Measurements from ENCODE around the gene GPANK1. TPM values are rescaled to one million over a fixed set of nuclear protein-coding genes. Genes with fewer than 3 reads are reported as not detected.

The GPANK1 gene
- total RNA-seq, 3 donors from 2014 or later = 16.2 to 22.2 (median 20.0) TPM

DNA sequence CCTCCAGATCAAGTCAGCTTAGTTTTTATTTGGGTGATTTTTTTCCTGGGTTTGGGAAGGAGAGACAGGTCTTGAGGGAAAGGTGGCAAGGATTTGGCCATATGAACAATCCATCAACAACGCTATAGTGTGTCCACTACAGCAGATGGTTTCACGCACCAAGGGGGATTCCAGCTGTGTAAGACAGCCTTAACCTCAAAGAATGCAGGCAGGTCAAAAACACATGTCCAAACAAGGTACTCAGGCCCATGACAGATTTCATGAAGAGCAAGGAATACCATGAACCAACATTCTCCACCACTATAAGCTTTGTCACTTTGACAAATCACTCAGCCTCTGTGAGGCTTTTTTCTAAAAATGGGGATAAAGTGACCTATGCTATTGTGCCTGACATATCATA, 47.8 kb downstream of the GPANK1 start:
- H3K36me3 ChIP-seq = no peaks in the 10 kb centered on the region
- peaks cover 3 to 5% of the 10 kb centered on the region in 2 donors for H3K4me1 ChIP-seq
- intact Hi-C loops (cut with DNase I; ENCODE audit: low total_unique reads) = no loop called here
- H3K9me3 ChIP-seq = no peaks in the 10 kb centered on the region
- DNase-seq (ENCODE audit: low spot score in 2 of 2) = no peak
- H3K4me3 ChIP-seq = no peak overlapping the region
- TF ChIP-seq POLR2A (IDR thresholded peaks at IDR 0.05) (no peak), POLR2AphosphoS5 (IDR thresholded peaks at IDR 0.05) (no peak)
- TF ChIP-seq, protein P1, sequence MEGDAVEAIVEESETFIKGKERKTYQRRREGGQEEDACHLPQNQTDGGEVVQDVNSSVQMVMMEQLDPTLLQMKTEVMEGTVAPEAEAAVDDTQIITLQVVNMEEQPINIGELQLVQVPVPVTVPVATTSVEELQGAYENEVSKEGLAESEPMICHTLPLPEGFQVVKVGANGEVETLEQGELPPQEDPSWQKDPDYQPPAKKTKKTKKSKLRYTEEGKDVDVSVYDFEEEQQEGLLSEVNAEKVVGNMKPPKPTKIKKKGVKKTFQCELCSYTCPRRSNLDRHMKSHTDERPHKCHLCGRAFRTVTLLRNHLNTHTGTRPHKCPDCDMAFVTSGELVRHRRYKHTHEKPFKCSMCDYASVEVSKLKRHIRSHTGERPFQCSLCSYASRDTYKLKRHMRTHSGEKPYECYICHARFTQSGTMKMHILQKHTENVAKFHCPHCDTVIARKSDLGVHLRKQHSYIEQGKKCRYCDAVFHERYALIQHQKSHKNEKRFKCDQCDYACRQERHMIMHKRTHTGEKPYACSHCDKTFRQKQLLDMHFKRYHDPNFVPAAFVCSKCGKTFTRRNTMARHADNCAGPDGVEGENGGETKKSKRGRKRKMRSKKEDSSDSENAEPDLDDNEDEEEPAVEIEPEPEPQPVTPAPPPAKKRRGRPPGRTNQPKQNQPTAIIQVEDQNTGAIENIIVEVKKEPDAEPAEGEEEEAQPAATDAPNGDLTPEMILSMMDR (IDR thresholded peaks at IDR 0.05) = no peak
- no peak overlapping the region for H3K27ac ChIP-seq
- no peaks in the 10 kb centered on the region for H3K27me3 ChIP-seq

DNA sequence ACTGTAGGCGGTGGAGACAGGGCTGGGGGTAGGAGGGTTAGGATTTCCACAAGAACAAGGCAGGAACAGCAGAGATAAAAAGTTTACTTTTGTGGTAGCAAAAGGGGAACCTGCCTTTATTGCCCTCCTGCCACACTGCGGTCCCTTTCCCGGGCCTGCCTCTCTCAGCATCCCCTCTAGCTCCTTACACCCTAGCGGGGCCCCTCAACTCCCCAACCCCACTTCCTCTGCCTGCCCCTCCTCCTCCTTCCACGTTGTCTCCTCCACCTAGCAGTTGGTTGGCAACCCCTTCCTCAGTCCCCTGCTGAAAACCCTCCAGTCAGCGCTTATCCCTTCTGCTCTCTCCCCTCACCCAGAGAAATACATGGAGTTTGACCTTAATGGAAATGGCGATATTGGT, 49.0 kb downstream of the GPANK1 start:
- H3K27me3 ChIP-seq = no peaks in the 10 kb centered on the region
- TF ChIP-seq, protein P1 (IDR thresholded peaks at IDR 0.05) = no peak
- TF ChIP-seq POLR2A (IDR thresholded peaks at IDR 0.05) (no peak), POLR2AphosphoS5 (IDR thresholded peaks at IDR 0.05) (no peak)
- DNase-seq (ENCODE audit: low spot score in 2 of 2) = no peak
- H3K27ac ChIP-seq = no peak overlapping the region
- peak overlapping the region in 2 of 3 donors; percentile 5 to 27 for H3K4me3 ChIP-seq
- no peaks in the 10 kb centered on the region for H3K4me1 ChIP-seq
- no peaks in the 10 kb centered on the region for H3K9me3 ChIP-seq
- intact Hi-C loops (cut with DNase I; ENCODE audit: low total_unique reads) = no loop called here
- no peaks in the 10 kb centered on the region for H3K36me3 ChIP-seq

DNA sequence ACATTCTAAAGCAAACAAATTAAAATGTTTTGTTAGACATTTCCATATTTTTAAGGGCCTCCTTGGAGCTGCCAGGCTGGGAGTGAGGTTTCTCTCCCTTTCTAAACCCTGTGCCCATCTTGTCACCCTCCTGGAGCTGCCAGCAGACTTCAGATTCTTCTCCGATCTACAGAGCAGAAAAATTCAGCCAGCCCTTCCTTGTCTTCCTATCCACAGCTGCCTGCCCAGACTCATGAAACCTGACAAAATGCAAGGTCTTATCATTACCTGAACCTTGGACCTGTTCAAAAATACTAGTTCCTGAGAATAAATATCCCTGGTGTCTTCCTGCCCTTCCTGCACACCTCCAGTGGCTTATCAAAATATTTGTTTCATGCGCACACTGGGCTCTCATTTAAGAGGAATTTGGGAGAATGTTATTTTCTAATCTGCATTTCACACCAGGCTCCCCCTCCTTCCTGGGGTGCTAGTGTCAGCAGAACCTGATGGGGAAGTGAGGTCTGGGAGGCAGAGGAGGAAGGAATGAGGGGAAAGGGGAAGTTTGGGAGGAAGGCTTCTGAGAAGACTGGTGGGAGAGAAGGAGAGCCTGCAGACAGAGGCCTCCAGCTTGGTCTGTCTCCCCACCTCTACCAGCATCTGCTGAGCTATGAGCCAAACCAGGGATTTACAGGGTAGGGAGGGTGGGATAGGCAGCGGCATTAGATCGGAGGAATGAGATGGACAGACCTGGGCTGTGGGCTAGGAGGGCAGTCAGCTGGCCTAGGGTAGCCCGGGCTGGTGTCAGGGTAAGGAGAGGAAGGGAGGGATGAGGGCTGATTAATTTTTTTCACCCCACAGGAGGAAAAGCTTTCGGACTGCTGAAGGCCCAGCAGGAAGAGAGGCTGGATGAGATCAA, 49.9 kb downstream of the GPANK1 start, which contains the start of gene AIF1:
TSS of gene AIF1 (plus strand) at position 551 of the 895 bp plus-strand sequence. CDS start at position 647, 96 bp downstream.
- no peak within 1 kb of the TSS for H3K27ac ChIP-seq
- no peaks in the 10 kb centered on the region for H3K36me3 ChIP-seq
- no peaks in the 10 kb centered on the region for H3K4me1 ChIP-seq
- peak within 1 kb of the TSS in 2 of 3 donors; percentile 5 to 27 for H3K4me3 ChIP-seq
- H3K27me3 ChIP-seq = no peaks in the 10 kb centered on the region
- intact Hi-C loops (cut with DNase I; ENCODE audit: low total_unique reads) = no loop called here
- no peaks in the 10 kb centered on the region for H3K9me3 ChIP-seq
- TF ChIP-seq POLR2AphosphoS5 (IDR thresholded peaks at IDR 0.05) = no peak
- TF ChIP-seq, protein P1 (IDR thresholded peaks at IDR 0.05) = no peak
- no peak for TF ChIP-seq POLR2A (IDR thresholded peaks at IDR 0.05)
- no peak for DNase-seq (ENCODE audit: low spot score in 2 of 2)

DNA sequence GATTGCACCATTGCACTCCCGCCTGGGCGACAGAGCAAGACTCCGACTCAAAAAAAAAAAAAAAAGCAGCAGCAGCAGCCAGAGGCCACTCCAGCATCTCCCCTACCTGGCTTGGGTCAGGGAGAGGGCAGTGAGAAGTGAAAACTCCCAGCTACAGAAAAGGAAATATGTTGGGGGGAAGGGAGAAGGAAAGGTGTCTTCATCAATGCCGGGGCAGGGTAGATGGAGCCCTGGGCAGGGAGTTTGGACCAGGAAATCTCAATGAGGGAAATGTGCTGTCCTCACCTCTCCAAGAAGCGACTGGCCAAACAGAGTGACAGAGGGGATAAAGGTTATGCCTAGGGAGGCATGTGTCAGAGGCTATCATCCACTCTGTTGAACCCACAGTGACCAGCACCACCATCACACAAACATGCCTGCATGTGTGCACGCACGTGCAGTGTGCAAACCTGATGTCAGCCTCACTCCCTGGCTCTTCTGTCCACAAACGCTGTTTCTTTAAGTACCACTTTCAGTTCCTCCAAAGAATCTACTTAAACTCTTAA, 50.6 kb downstream of the GPANK1 start:
- intact Hi-C loops (cut with DNase I; ENCODE audit: low total_unique reads) = no loop called here
- Histone ChIP-seq H3K36me3 (no peaks in the 10 kb centered on the region), H3K4me3 (no peak overlapping the region), H3K4me1 (no peaks in the 10 kb centered on the region), H3K27me3 (no peaks in the 10 kb centered on the region), H3K27ac (no peak overlapping the region), H3K9me3 (no peaks in the 10 kb centered on the region)
- TF ChIP-seq, protein P1 (IDR thresholded peaks at IDR 0.05) = no peak
- no peak for TF ChIP-seq POLR2A (IDR thresholded peaks at IDR 0.05)
- TF ChIP-seq POLR2AphosphoS5 (IDR thresholded peaks at IDR 0.05) = no peak
- no peak for DNase-seq (ENCODE audit: low spot score in 2 of 2)

Other genes starting within 250 kb of the GPANK1 start
- 1 to 10 TPM; 2.9 to 4.6 (median 4.0) TPM for gene MICB, start 166.9 kb downstream of the GPANK1 start, total RNA-seq
- gene MCCD1, start 136.0 kb downstream of the GPANK1 start, total RNA-seq = not detected
- 100 to 1,000 TPM; 315 to 336 (median 334) TPM for gene DDX39B, start 123.0 kb downstream of the GPANK1 start, total RNA-seq
- 1 to 10 TPM in 2 of 3 donors, under 1 TPM in 1; 0.44 to 1.8 (median 1.6) TPM for gene ATP6V1G2, start 118.4 kb downstream of the GPANK1 start, total RNA-seq
- gene NFKBIL1, start 117.4 kb downstream of the GPANK1 start, total RNA-seq = 10 to 100 TPM; 22.3 to 34.7 (median 26.5) TPM
- gene LTA, start 92.7 kb downstream of the GPANK1 start, total RNA-seq = under 1 TPM in 1 of 3 donors, not detected in 2; 0.29 TPM
- under 1 TPM in 2 of 3 donors, not detected in 1; 0.33 to 0.73 TPM for gene TNF, start 89.4 kb downstream of the GPANK1 start, total RNA-seq
- 1 to 10 TPM in 1 of 3 donors, under 1 TPM in 1, not detected in 1; 0.96 to 1.0 TPM for gene LTB, start 82.6 kb downstream of the GPANK1 start, total RNA-seq
- gene LST1, start 78.7 kb downstream of the GPANK1 start, total RNA-seq = 10 to 100 TPM in 1 of 3 donors, 1 to 10 TPM in 2; 8.8 to 10.7 (median 9.8) TPM
- gene NCR3, start 72.0 kb downstream of the GPANK1 start, total RNA-seq = not detected
- 10 to 100 TPM; 26.9 to 54.1 (median 28.2) TPM for gene AIF1, start 49.8 kb downstream of the GPANK1 start, total RNA-seq
- gene PRRC2A, start 44.3 kb downstream of the GPANK1 start, total RNA-seq = 10 to 100 TPM; 42.7 to 57.2 (median 57.0) TPM
- 100 to 1,000 TPM; 154 to 170 (median 157) TPM for gene BAG6, start 12.3 kb downstream of the GPANK1 start, total RNA-seq
- 1 to 10 TPM; 1.3 to 4.8 (median 4.6) TPM for gene APOM, start 9.1 kb downstream of the GPANK1 start, total RNA-seq
- gene C6orf47, start 4.2 kb downstream of the GPANK1 start, total RNA-seq = 10 to 100 TPM; 20.3 to 27.4 (median 24.8) TPM
- 100 to 1,000 TPM; 135 to 180 (median 178) TPM for gene CSNK2B, start 1.1 kb upstream of the GPANK1 start, total RNA-seq
- 10 to 100 TPM in 1 of 3 donors, 1 to 10 TPM in 2; 6.2 to 12.7 (median 8.5) TPM for gene LY6G5B, start 5.0 kb upstream of the GPANK1 start, total RNA-seq
- 1 to 10 TPM in 1 of 3 donors, under 1 TPM in 2; 0.33 to 1.9 (median 0.64) TPM for gene LY6G5C, start 16.1 kb upstream of the GPANK1 start, total RNA-seq
- 10 to 100 TPM; 42.6 to 62.6 (median 50.5) TPM for gene ABHD16A, start 38.3 kb upstream of the GPANK1 start, total RNA-seq
- not detected for gene LY6G6F, start 41.9 kb upstream of the GPANK1 start, total RNA-seq
- gene LY6G6D, start 50.4 kb upstream of the GPANK1 start, total RNA-seq = not detected
- not detected for gene LY6G6C, start 56.7 kb upstream of the GPANK1 start, total RNA-seq
- under 1 TPM in 1 of 3 donors, not detected in 2; 0.16 TPM for gene MPIG6B, start 58.4 kb upstream of the GPANK1 start, total RNA-seq
- gene DDAH2, start 64.3 kb upstream of the GPANK1 start, total RNA-seq = 100 to 1,000 TPM in 2 of 3 donors, 10 to 100 TPM in 1; 100.0 to 212 (median 115) TPM
- gene CLIC1, start 71.5 kb upstream of the GPANK1 start, total RNA-seq = 100 to 1,000 TPM; 266 to 325 (median 318) TPM
- 10 to 100 TPM in 1 of 3 donors, 1 to 10 TPM in 2; 7.9 to 13.4 (median 8.0) TPM for gene MSH5, start 75.0 kb upstream of the GPANK1 start, total RNA-seq
- gene SAPCD1, start 97.7 kb upstream of the GPANK1 start, total RNA-seq = 1 to 10 TPM in 2 of 3 donors, not detected in 1; 1.6 to 2.0 TPM
- 1 to 10 TPM in 1 of 3 donors, under 1 TPM in 1, not detected in 1; under 0.01 to 1.6 TPM for gene VWA7, start 112.3 kb upstream of the GPANK1 start, total RNA-seq
- gene VARS1, start 130.8 kb upstream of the GPANK1 start, total RNA-seq = 10 to 100 TPM; 19.2 to 35.4 (median 26.2) TPM
- gene LSM2, start 142.0 kb upstream of the GPANK1 start, total RNA-seq = 10 to 100 TPM; 28.7 to 39.7 (median 32.6) TPM
- 1 to 10 TPM; 1.3 to 1.9 (median 1.6) TPM for gene HSPA1L, start 150.3 kb upstream of the GPANK1 start, total RNA-seq
- 100 to 1,000 TPM; 136 to 459 (median 202) TPM for gene HSPA1A, start 150.5 kb upstream of the GPANK1 start, total RNA-seq
- gene HSPA1B, start 162.7 kb upstream of the GPANK1 start, total RNA-seq = 100 to 1,000 TPM; 113 to 376 (median 232) TPM
- 10 to 100 TPM; 44.6 to 57.3 (median 48.9) TPM for gene NEU1, start 197.8 kb upstream of the GPANK1 start, total RNA-seq
- gene SLC44A4, start 214.0 kb upstream of the GPANK1 start, total RNA-seq = 10 to 100 TPM in 2 of 3 donors, under 1 TPM in 1; 0.32 to 35.4 (median 10.5) TPM
- gene EHMT2, start 232.7 kb upstream of the GPANK1 start, total RNA-seq = 10 to 100 TPM; 34.6 to 37.5 (median 37.0) TPM
- 1 to 10 TPM in 2 of 3 donors, under 1 TPM in 1; 0.64 to 3.3 (median 1.9) TPM for gene ZBTB12, start 237.1 kb upstream of the GPANK1 start, total RNA-seq

Measured in breast epithelium (tissue), 4 donors.